B cell (primary cell): Measurements from ENCODE around the gene TYK2. TPM values are rescaled to one million over a fixed set of nuclear protein-coding genes. Genes with fewer than 3 reads are reported as not detected.

Source experiments
- ATAC-seq: fragments of 200-7000 bp; cut with Tn5 transposase; one replicate; pipeline ENCODE4 v1.10.0; 2021; ENCODE audit warnings: low read depth, mild to moderate bottlenecking, moderate number of reproducible peaks, moderate library complexity
- CTCF ChIA-PET: fragments of 350-600 bp; sonication (Branson Sonifier 250); formaldehyde crosslinking; loops from one replicate; lab custom pipeline; 2021; ENCODE audit warnings: antibody characterized with exemption, inconsistent platforms; lab: Charles Lee
- POLR2A ChIA-PET: fragments of 350-600 bp; sonication (Branson Sonifier 250); formaldehyde crosslinking; loops from one replicate; lab custom pipeline; 2021; ENCODE audit warnings: antibody characterized with exemption; lab: Charles Lee
- DNase-seq: peaks from one replicate; pipeline ENCODE4 v3.0.0; 2013
- H2AFZ ChIP-seq: 2 replicates; pipeline ENCODE4 v1.6.1; 2012; ENCODE audit warnings: mild to moderate bottlenecking, low read depth, low read length; ENCODE audit not compliant: insufficient read depth, poor library complexity, severe bottlenecking
- H3K27ac ChIP-seq, 2 donors: 1 replicate in 1 of 2; 2 replicates in 1 of 2; pipeline ENCODE4 v1.5.1; 2012 to 2013; ENCODE audit warnings: low read length in 2 of 2, mild to moderate bottlenecking in 2 of 2, moderate library complexity in 1 of 2
- H3K27me3 ChIP-seq, 4 experiments: fragments of 200-600 bp in 1 of 4; sonication (generic) in 1 of 4; replicated peaks in 1 of 4; 1 replicate in 2 of 4; 2 replicates in 2 of 4; pipeline versions ENCODE4 v1.6.1 to v1.7.0; 2013 to 2016; ENCODE audit warnings: low read length in 3 of 4, mild to moderate bottlenecking in 2 of 4, mixed read lengths in 1 of 4, moderate library complexity in 1 of 4; ENCODE audit not compliant: insufficient read depth in 4 of 4, control insufficient read depth in 3 of 4; ENCODE audit errors: control extremely low read depth in 1 of 4
- H3K36me3 ChIP-seq, 2 experiments: replicated peaks in 1 of 2; 1 replicate in 1 of 2; 2 replicates in 1 of 2; pipeline versions ENCODE4 v1.6.1 to v1.7.1; 2013; ENCODE audit warnings: low read length in 1 of 2; ENCODE audit not compliant: insufficient read depth in 2 of 2, control insufficient read depth in 1 of 2; ENCODE audit errors: control extremely low read depth in 1 of 2, extremely low read depth in 1 of 2
- H3K4me1 ChIP-seq, 2 donors: fragments of 200-600 bp in 1 of 2; sonication (generic) in 1 of 2; 1 replicate in 1 of 2; 2 replicates in 1 of 2; pipeline versions ENCODE4 v1.5.1 to v1.6.1; 2013 to 2017; ENCODE audit warnings: low read length in 2 of 2; ENCODE audit not compliant: control insufficient read depth in 2 of 2, insufficient read depth in 2 of 2
- H3K4me2 ChIP-seq: replicated peaks from 2 replicates; pipeline ENCODE3; 2012; ENCODE audit warnings: mild to moderate bottlenecking, low read depth, low read length; ENCODE audit not compliant: poor library complexity, severe bottlenecking
- H3K4me3 ChIP-seq, 5 experiments: fragments of 200-600 bp in 1 of 5; sonication (generic) in 1 of 5; 1 replicate in 3 of 5; 2 replicates in 2 of 5; pipeline versions ENCODE4 v1.5.1 to v1.7.0; 2011 to 2016; ENCODE audit warnings: low read length in 4 of 5, mild to moderate bottlenecking in 4 of 5, low read depth in 2 of 5, control low read depth in 1 of 5, moderate library complexity in 1 of 5; ENCODE audit not compliant: insufficient read depth in 1 of 5; ENCODE audit errors: control extremely low read depth in 1 of 5, extremely low read depth in 1 of 5
- H3K79me2 ChIP-seq: fragments of 200-600 bp; sonication (generic); one replicate; pipeline ENCODE4 v1.6.0; 2016; ENCODE audit warnings: low read length; ENCODE audit not compliant: control insufficient read depth, insufficient read depth
- H3K9ac ChIP-seq: fragments of 200-600 bp; sonication (generic); 2 replicates; pipeline ENCODE4 v1.6.1; 2017; ENCODE audit warnings: mild to moderate bottlenecking, low read length, moderate library complexity
- H3K9me3 ChIP-seq, 3 donors: one replicate each; pipeline versions ENCODE4 v1.6.1 to v1.7.1; 2013; ENCODE audit warnings: low read length in 2 of 3; ENCODE audit not compliant: control insufficient read depth in 2 of 3, insufficient read depth in 1 of 3; ENCODE audit errors: control extremely low read depth in 1 of 3
- H4K20me1 ChIP-seq: 2 replicates; pipeline ENCODE4 v1.6.0; 2012; ENCODE audit warnings: mild to moderate bottlenecking, low read length; ENCODE audit not compliant: insufficient read depth, control insufficient read depth, poor library complexity, severe bottlenecking
- H3K27ac Mint-ChIP-seq: one replicate; pipeline ENCODE4 v1.8.0; 2021; ENCODE audit warnings: mixed read lengths
- H3K27me3 Mint-ChIP-seq: one replicate; pipeline ENCODE4 v1.8.0; 2021; ENCODE audit warnings: mixed read lengths
- H3K4me1 Mint-ChIP-seq: one replicate; pipeline ENCODE4 v1.8.0; 2021; ENCODE audit warnings: mixed read lengths
- H3K4me3 Mint-ChIP-seq: one replicate; pipeline ENCODE4 v1.8.0; 2021; ENCODE audit warnings: mixed read lengths
- H3K9me3 Mint-ChIP-seq: one replicate; pipeline ENCODE4 v1.8.0; 2022; ENCODE audit warnings: mixed read lengths; ENCODE audit not compliant: insufficient read depth
- EZH2 ChIP-seq: IDR thresholded peaks from 2 replicates; pipeline ENCODE4 v1.6.1; 2012; ENCODE audit warnings: borderline replicate concordance, low read depth, mild to moderate bottlenecking, moderate library complexity, low read length; ENCODE audit not compliant: insufficient read depth, poor library complexity, severe bottlenecking
- WGBS: methylation state at CpG from one replicate; pipeline ENCODE4 v1.1.5; 2013; ENCODE audit warnings: missing lambda C conversion rate; ENCODE audit not compliant: insufficient coverage; 5-methylcytosine and 5-hydroxymethylcytosine counted together
- intact Hi-C: fragments of 100-400 bp; cut with micrococcal nuclease; formaldehyde crosslinking; loops from one replicate; pipeline ENCODE4 v1.10.0; 2022
- polyA plus RNA-seq: library from polyadenylated mRNA; depleted of rRNA; stranded (reverse); fragments of >200 nt; gene quantifications from 2 replicates; pipeline ENCODE4 v1.2.3, GENCODE V29; 2012
- total RNA-seq, 2 donors: library from RNA; stranded (reverse); fragments of 120-200 nt in 1 of 2; gene quantifications; 1 replicate in 1 of 2; 2 replicates in 1 of 2; pipeline versions ENCODE4 v1.2.3 to v1.2.4, GENCODE V29; 2013 to 2022
- TF ChIP-seq, protein P1 (sequence below): fragments of 200-600 bp; IDR thresholded peaks from one replicate; pipeline ENCODE4 v1.8.0; 2022; ENCODE audit warnings: antibody characterized with exemption, mild to moderate bottlenecking

The TYK2 gene
- total and polyA plus RNA-seq, 2 donors (not counting 1 experiment from before 2014, with no cell fraction given): 337 to 343 TPM

DNA sequence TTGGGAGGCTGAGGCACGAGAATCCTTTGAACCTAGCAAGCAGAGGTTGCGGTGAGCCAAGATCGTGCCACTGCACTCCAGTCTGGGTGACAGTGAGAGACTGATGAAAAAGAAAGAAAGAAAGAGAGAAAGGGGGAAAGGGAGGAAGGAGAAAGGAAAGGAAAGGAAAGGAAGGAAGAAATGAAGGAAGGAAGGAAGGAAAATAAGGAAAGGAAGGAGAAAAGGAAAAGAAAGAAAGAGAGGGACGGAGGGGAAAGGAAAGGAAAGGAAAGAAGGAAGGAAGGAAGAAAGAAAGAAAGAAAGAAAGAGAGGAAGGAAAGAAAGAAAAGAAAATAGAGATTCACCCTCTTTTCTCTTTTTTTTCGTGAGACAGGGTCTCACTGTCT is 48.6 kb upstream of the TYK2 start:
- Histone ChIP-seq H2AFZ (no peak overlapping the region), H3K4me2 (peak overlapping the region; percentile 52), H4K20me1 (no peaks in the 10 kb centered on the region), H3K27ac (no peak overlapping the region), H3K4me1 (peaks cover 68 to 82% of the 10 kb centered on the region in 2 donors), H3K79me2 (no peaks in the 10 kb centered on the region), H3K4me3 (no peak overlapping the region), H3K27me3 (peaks cover 0 to 34% (median 12%) of the 10 kb centered on the region in 4 experiments), H3K36me3 (no peaks in the 10 kb centered on the region), H3K9ac (peak overlapping the region; percentile 17), H3K9me3 (peaks cover 0 to 11% (median 0%) of the 10 kb centered on the region in 3 donors)
- peaks cover 13% of the 10 kb centered on the region for H3K27me3 Mint-ChIP-seq
- ATAC-seq: no peak
- ChIA-PET CTCF (interaction anchor here (3.8 to 18.8 kb wide), 3 partner anchors 7 to 22 kb away, joined by 26 to 282 read pairs (median 115); partner anchors contain the start of gene CDC37), POLR2A (interaction anchor here (0.5 to 1.7 kb wide), 5 partner anchors 12 to 594 kb away, joined by 3 to 19 read pairs (median 5); partner anchors contain the start of gene PIN1)
- DNase-seq: no peak
- H3K4me3 Mint-ChIP-seq: peak overlapping the region; percentile 81
- TF ChIP-seq EZH2: no peak
- TF ChIP-seq, protein P1, sequence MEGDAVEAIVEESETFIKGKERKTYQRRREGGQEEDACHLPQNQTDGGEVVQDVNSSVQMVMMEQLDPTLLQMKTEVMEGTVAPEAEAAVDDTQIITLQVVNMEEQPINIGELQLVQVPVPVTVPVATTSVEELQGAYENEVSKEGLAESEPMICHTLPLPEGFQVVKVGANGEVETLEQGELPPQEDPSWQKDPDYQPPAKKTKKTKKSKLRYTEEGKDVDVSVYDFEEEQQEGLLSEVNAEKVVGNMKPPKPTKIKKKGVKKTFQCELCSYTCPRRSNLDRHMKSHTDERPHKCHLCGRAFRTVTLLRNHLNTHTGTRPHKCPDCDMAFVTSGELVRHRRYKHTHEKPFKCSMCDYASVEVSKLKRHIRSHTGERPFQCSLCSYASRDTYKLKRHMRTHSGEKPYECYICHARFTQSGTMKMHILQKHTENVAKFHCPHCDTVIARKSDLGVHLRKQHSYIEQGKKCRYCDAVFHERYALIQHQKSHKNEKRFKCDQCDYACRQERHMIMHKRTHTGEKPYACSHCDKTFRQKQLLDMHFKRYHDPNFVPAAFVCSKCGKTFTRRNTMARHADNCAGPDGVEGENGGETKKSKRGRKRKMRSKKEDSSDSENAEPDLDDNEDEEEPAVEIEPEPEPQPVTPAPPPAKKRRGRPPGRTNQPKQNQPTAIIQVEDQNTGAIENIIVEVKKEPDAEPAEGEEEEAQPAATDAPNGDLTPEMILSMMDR: no peak
- H3K4me1 Mint-ChIP-seq: peaks cover 80% of the 10 kb centered on the region
- WGBS: 79% methylated on average over 3 of the region's 5 CpGs
- H3K9me3 Mint-ChIP-seq: no peaks in the 10 kb centered on the region
- intact Hi-C loops: loop anchor here (1.0 to 5.0 kb wide), 2 partner anchors 13 to 73 kb away; partner anchors contain the start of gene KEAP1
- no peak overlapping the region for H3K27ac Mint-ChIP-seq

DNA sequence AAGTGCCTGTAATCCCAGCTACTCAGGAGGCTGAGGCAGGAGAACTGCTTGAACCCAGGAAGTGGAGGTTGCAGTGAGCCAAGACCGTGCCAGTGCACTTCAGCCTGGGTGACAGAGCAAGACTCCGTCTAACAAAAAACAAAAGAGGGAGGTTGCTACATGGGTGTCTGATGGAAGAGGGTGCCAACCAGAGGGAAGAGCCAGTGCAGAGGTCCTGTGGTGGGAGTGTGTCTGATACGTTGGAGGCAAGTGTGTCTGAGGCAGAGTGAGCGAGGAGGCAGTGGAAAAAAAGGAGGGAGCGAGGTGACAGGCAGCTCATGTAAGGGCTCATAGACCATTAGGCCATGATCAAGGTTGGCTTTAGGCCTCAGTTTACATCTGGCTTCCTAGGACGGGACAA is 46.8 kb upstream of the TYK2 start:
- Histone ChIP-seq H3K27ac (no peak overlapping the region), H3K4me3 (no peak overlapping the region), H4K20me1 (no peaks in the 10 kb centered on the region), H2AFZ (no peak overlapping the region), H3K36me3 (no peaks in the 10 kb centered on the region), H3K9ac (no peak overlapping the region), H3K27me3 (peaks cover 0 to 48% (median 19%) of the 10 kb centered on the region in 4 experiments), H3K4me2 (peak overlapping the region; percentile 52), H3K79me2 (no peaks in the 10 kb centered on the region), H3K4me1 (peaks cover 74 to 84% of the 10 kb centered on the region in 2 donors), H3K9me3 (peaks cover 0 to 11% (median 0%) of the 10 kb centered on the region in 3 donors)
- POLR2A ChIA-PET: interaction anchor here (0.6 to 3.6 kb wide), 4 partner anchors 15 to 126 kb away, joined by 6 to 15 read pairs (median 9); partner anchors contain the start of gene CDC37
- Mint-ChIP-seq H3K4me3 (peak overlapping the region; percentile 81), H3K9me3 (no peaks in the 10 kb centered on the region), H3K27ac (peak overlapping the region; percentile 66), H3K27me3 (peaks cover 21% of the 10 kb centered on the region), H3K4me1 (peaks cover 79% of the 10 kb centered on the region)
- no peak for TF ChIP-seq EZH2
- TF ChIP-seq, protein P1: no peak
- CTCF ChIA-PET: interaction anchor here (0.9 to 18.8 kb wide), 4 partner anchors 9 to 281 kb away, joined by 4 to 282 read pairs (median 70); partner anchors contain the start of gene CDC37
- intact Hi-C loops: loop anchor here (5.0 kb wide), 1 partner anchor 75 kb away; the partner anchor contains the start of gene KEAP1
- WGBS: 93% methylated on average over 5 of the region's 6 CpGs
- no peak for ATAC-seq
- no peak for DNase-seq
